Activated gamma-delta T cell (primary cell): ENCODE measurements around the gene GLTPD2.
"Not testable (repeated sequence)": the region's sequence is repeated elsewhere in the genome, so short reads cannot be mapped to it uniquely, and the experiment has no call there.

Source experiments
- DNase-seq: peaks from one replicate; lab custom pipeline; 2025; lab: John Stamatoyannopoulos, UW

The GLTPD2 gene

DNA sequence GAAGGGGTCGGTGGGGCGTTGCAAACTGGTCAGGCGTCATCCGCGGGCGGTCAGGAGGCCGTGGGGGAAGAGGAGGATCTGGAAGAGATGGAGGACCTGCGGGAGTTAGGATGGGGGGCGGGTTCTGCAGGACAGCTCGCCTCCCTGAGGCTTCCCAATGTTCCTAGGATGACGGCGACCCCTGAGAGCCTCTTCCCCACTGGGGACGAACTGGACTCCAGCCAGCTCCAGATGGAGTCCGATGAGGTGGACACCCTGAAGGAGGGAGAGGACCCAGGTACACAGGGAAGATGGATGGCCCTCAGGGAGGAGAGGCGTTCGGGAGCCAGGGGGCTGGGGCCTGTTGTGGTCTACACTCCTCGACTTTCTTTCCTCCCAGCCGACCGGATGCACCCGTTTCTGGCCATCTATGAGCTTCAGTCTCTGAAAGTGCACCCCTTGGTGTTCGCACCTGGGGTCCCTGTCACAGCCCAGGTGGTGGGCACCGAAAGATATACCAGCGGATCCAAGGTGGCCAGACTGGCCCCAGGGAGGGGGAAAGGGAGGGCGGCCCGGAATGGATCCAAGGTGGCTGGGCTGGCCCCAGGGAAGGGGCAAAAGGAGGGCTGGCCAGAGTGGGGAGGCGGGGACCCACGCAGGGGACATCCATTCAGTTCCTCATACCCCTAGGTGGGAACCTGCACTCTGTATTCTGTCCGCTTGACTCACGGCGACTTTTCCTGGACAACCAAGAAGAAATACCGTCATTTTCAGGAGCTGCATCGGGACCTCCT lies 19.0 kb downstream of the GLTPD2 start:
- DNase-seq = no peak

DNA sequence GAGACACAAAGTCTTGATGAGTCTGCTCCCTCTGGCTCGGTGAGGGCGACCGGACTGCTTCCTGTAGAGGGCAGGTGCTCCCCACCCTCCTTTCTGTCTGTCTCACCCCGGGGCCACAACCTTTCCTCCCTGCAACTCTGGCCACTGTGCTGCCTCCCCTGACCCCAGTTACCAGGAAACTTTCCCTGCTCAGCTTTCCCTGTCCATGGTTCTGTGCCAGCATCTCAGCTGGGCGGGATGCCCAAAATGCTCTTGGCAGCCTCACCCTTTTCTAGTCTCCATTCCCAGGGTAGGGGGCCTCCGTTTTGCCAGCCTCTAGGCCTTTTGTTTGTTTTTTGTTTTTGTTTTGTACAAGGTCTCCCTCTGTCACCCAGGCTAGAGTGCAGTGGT lies 19.6 kb downstream of the GLTPD2 start:
- no peak for DNase-seq

DNA sequence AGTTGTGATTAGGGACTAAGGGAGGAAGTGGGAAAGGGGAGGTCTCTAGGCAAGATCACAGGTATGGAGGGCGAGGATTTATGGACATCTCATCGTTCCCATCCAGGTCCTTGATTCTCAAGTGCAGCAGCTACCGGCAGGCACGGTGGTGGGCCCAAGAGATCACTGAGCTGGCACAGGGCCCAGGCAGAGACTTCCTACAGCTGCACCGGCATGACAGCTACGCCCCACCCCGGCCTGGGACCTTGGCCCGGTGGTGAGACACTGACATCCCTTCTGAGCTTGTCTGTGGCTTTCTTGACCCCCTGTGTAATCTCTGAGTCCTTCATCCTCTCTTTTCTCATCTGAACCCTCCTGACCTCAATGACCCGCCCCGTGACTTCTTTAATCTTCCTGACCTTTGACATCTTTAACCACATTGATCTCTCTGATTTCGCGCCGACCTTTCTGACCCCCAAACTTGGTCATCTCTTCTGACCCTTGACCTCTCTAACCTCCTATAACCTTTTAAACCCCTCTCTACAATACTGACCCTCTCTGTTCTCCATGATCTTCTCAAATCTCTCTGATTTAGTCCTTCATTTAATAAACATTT lies 22.0 kb downstream of the GLTPD2 start:
- DNase-seq = no peak

DNA sequence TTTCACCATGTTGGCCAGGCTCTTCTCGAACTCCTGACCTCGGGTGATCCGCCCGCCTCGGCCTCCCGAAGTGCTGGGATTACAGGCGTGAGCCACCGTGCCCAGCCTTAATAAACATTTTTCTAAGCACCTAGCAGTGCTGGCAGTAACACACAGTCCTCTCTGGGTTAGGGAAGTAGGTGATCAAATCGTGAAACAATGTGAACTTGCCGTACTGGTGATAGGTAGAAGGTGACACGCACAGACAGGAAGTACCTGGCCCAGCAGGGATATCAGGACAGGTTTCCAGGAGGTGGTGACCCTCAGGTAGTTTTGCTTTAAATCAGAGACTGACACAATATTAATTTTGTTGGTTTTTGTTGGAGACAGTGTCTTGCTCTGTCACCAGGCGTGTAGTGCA lies 22.7 kb downstream of the GLTPD2 start:
- DNase-seq = no peak

DNA sequence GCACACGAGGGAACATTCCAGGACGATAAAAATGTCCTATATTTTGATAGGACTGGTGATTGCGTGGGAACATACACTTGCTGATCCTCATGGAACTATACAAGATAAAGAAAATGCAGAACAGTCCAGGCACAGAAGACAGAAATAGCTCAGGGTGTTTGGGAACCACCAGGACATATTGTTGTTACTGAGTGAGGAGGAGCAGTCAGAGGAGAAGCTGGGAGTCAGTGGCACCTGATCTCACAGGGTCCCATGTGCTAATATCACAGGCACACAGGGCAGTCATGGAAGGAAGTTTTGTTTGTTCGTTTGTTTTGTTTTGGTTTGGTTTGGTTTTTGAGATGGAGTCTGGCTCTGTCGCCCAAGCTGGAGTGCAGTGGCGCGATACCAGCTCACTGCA lies 23.9 kb downstream of the GLTPD2 start:
- DNase-seq = no peak

DNA sequence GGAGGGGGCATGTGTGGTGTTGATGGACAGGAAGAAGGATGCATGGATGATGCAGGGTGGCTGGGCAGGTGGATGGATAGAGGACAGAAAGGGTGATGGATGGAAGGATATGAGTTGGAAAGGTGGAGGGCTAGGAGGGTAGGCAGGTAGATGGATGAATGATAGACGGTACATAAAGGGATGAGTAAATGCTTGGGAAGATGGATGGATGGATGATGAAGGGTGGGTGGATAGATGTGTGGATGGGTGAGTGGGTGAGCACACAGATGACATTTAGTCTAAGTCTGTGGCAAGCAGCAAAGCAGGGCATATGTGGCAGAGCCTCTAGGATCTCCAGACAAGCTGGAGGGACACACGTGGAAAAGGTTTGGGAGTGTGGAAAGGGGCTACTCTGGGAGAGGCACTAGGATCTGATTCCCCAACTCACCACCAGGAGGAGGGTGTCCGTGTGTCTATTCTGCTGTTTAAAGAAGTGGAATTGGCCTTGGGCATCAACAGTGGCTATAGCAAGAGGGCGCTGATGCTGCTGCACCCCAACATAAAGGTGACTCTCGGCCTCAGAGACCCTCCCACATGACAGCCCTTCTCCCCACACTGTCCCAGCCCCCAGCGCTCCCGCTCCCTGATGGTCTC lies 26.4 kb downstream of the GLTPD2 start:
- no peak for DNase-seq

DNA sequence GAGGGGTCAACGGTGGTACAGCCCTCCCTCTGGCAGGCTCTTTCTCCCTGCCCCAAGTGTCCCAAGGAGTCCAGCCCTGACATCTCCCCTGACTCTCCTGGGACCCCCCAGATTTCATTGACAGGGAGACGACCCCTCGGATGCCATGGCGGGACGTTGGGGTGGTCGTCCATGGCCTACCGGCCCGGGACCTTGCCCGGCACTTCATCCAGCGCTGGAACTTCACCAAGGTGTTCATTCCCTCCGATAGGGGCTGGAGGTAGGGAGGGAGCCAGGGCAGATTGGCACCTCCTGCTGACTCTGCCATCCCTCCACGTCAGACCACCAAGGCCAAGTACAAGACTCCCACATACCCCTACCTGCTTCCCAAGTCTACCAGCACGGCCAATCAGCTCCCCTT lies 28.1 kb downstream of the GLTPD2 start:
- no peak for DNase-seq

DNA sequence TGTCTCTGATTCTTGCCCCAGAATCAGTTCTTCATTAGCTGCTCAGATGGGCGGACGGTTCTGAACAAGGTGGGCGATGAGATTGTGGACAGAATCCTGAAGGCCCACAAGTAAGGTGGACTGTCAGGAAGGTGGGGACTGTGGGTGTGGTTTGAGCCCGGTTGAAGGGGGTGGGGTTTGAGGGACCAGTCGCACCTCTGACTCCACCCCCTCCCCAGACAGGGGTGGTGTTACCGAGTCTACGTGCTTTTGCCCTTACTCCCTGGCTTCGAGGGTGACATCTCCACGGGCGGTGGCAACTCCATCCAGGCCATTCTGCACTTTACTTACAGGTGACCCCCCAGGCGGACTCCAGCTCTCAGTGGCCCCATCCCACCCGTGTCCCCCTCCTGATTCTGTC lies 29.5 kb downstream of the GLTPD2 start:
- no peak for DNase-seq

DNA sequence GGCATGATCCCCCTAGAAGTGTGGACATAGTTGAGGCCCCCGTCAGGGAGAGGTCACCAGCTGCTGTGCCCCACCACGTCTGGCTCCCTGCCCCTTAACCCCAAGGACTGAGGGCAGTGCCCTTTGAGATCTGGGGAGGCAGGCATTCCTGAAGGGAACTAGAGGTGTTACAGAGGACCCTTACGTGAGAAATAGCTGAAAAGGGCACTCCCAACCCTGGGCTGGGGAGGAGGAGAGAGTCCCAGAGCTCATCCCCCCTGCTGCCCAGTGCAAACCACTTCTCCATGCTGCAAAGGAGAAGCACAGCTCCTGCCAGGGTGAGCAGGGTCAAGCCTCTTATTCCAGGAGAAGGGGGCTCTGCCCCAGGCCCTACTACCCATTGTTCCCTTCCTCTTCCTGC lies 34.1 kb downstream of the GLTPD2 start:
- no peak for DNase-seq

DNA sequence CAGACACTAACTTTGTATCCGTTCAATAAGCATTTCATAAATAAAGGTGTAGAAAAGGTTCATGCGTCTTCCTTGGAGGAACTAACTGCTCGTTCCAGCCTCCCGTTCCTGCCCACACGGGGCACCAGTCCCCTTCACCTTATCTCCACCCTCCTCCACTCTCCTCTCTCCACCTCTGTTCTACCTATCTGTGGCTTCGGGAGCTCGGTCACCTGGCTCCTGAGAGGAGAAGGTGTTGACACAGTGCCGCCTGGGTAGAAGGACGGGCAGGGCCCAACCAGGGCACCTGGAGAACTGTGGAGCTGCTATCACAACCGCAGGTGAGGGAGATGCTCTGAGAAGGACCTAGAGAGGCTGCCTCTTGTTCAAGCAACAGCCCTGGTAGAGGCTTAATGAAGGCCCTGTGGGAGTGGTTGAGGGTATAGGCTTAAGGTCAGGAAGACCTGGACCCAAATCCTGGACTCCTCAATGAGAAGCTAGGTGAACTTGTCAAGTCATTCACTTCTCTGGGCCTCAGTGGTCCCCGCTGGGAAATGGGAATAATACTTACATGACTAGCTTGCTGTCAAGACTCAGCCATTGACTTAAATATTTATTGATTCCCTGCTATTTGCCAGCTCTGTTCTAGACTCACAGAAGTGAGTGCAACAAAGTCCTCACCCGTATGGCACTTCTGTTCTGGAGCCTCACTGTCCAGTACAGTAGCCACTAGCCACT lies 34.8 kb downstream of the GLTPD2 start:
- DNase-seq = no peak

DNA sequence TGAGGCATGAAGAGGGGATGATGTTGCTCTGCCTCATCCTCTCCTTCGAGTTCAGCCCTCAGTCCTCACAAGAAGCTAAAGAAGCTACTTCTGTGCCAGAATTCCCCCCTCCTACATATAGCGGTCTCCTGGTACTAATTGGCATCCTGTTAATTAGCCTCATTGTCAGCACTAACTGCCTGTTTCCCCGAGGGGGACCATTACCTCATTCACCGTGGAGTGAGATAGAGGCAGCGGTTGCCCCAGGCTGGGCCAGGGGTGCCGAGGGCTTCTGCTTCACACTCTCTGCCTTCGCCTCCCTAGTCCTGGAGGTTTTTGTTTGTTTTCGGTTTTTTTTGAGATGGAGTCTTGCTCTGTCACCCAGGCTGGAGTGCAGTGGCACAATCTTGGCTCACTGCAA lies 38.6 kb downstream of the GLTPD2 start:
- DNase-seq = no peak

DNA sequence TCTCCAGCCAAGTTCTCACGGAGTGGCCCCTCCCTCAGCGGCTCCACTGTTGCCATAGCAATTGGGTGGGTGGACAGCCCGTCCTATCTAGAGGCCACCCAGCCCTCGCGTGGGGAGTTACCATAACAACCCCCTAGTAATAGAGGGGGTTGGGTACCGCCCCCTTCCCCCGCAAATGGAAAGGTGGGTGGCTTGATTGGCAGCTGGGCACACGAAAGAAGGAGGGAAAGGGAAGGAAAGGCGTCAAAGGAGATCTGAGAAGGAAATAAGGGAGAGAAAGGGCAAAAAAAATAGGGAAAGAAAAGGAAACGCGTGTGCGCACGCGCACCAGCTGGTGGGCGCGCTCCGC lies 44.0 kb downstream of the GLTPD2 start:
- not testable (repeated sequence) for DNase-seq

DNA sequence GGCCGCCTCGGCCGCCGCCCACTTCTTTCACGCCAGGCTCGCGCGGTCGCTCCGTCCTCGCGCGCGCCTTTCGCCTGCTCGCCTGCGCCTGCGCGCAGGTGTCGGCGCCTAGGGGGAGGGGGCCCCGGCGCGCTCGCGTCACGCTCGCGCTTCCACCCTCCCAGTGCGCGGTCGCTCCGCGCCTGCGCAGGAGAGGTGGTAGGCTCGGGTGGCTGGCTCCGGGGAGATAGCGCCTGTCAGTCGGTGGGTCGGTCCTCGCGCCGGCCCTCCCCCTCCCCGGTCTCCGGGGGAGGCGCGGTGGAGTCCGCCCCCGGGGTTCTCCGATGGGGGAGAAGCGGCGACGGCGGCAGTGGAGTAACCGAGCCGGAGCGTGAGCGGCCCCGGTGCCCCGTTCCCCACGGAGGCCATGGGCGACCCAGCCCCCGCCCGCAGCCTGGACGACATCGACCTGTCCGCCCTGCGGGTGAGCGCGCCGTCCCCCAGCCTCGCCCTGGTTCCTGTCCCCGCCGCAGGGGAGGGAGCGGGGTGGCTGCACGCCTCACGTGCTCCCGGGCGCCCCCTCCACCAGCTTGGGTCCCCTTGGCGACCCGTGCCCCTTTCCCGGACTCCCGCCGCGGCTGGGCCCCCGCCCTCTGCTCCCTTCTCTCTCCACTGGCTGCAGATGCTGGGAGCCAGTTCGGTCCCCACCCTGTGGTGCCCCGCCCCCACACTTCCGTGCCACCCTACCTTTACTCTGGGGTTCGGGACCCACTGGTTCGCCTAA lies 44.6 kb downstream of the GLTPD2 start, which contains the start of gene MINK1:
TSS of gene MINK1 (plus strand) at position 163 of the 763 bp plus-strand sequence. CDS start at position 407, 244 bp downstream.
- peak; percentile 89 for DNase-seq

DNA sequence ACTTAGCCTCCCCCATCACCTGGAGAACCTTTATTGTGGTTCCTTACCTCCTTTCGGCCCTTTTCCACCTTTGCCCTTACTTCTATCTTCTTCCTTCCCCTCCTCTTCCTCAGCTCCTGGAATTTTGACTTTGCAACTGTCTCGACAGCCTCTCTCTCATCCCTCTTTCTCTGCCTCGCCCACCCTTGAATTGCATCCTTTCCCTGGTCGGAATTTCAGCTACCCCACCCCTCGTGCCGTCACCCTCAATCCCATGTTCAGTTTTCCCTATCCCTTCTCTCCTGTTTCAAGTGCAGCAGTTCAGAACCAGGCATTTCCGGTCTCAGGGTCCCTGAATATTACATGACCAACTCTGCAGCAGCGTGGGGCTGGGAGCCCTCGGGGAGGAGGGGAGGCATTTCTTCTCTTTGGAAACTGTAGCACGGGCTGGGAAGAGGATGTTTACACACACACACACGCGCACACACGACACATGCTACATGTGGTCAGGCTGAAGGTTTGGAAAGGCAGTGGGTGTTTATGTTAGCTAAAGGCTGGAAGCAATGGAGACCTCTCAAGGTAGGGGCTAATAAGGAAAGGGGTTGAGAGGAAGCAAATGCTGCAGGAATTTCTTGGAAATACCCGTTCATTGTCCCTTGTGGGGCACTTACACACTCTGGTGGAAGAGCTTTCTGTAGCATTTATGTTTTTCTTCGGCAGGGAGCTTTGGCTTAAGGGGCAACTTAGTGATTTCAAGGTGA lies 45.3 kb downstream of the GLTPD2 start:
- DNase-seq = no peak

DNA sequence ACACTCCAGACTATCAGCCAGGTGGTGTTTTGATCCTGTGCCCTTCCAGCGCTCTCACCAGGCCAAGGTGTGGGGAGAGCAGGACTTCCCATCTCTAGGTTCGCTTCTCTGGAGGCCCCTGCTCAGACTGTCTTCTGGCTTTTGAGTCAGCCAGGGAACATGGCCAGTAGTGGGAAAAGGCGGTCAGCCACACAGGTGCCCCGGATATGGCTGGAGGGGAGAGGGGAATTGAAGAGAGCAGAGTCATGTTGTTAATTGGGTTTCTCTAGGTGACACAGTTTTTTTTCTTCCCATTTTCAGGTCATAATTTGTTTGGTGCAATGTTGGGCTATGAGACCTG lies 45.9 kb downstream of the GLTPD2 start:
- no peak for DNase-seq

DNA sequence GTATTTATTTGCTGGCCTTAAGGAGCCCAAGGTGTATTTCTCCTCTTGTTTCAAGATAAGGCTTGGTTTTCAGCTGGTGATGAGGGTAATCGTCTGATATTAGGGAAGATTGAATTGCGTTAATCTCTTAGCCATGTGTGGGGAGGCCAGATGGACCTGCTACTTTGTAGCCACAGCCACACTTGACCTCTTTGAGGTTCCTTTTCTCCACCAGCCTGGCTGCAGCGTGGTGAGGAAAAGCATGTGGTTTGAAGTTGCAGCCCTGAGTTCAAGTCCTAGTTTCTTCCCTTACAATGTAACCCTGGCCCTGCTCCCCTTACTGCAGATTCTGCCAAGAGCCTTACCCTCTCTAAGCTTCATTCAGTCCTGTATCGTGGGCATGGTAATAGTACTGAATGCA lies 47.5 kb downstream of the GLTPD2 start:
- no peak for DNase-seq

DNA sequence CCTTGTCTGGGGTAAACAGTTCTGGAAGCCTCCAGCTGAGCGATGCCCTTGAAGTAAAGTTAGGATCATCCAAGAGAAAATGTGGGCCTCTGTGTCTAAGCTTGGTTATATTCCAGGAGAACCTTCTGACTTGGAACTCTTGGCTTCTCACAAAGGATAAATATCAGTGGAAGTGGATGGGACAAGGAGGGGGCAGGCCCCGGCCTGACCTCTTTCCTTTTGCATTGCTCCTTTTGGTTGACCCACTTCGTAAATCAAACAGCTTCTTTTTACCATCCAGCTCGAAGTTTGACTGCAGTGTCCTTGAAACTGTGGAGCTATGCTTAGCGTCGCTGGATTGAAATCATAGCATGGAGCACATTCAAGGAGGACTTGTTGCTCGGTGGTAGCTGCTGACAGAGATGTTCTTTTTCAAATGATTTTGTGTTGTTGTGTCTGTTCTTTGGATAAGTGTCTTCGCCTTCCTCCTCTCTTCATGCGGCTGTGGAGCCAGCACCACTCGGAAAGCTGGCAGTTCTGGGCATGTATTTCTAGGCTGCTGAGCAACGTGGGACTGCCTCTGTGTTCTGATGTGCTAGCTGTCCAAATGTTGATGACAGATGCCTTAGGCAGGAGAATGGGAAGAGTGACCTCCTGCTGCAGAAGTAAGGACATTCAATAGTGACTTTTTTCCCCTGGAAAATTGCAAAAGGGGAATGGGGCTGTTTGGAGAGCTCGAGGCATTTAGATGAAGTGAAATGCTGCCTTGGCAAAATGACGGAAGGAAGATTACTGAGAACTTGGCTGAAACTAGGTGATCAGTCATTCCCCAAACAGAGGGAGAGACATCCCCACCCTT lies 48.9 kb downstream of the GLTPD2 start:
- no peak for DNase-seq

DNA sequence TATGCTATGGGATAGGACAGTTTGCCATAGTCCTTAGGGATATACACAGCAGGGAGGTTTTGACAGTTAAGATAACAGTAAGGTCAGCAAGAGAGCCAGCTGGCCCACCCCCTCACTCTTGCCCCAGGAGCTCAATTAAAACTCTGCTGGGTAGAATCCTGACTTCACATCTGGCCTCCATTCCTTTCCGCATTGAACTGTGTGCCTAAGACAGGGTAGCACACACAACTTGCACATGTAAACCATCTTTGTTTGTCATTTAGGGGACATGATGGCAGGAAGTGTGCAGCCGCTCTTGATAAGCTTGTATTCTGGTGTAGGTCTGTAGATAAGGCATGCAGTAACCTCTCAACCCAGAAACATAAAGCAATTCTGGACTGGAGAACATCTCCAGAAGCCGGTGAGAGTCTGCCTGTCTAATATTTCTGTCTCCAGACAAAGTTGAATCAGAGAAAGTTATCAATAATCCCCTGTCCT lies 49.6 kb downstream of the GLTPD2 start:
- no peak for DNase-seq

DNA sequence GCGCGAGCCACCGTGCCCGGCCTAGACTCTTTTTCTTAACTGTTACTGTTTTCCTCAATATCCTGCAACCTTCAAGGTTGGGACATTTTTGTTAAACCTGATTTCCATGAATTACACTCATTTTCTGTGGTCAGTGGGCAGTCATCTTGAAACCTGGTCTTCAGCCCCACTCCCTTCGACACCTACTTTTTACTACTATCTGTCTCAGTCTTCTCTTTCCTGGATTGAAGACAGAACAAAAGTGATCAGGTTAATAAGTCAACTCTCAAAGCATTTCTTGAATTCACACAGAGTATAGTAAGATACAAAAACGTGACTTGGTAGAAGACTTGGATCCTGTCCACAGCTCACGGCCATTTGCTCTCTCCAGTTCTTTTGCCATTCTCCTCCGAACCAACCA lies 50.5 kb downstream of the GLTPD2 start:
- no peak for DNase-seq
